Osteoblast (primary cell): Measurements from ENCODE around the gene CDC37L1. TPM values are rescaled to one million over a fixed set of nuclear protein-coding genes. Genes with fewer than 3 reads are reported as not detected.

Experiments used
- DNase-seq: peaks from one replicate; pipeline ENCODE4 v3.0.0; 2011; ENCODE audit warnings: low spot score, mixed read lengths; ENCODE audit not compliant: insufficient read length; ENCODE audit errors: missing footprints
- H2AFZ ChIP-seq: 2 replicates; pipeline ENCODE4 v1.6.0; 2011; ENCODE audit warnings: mild to moderate bottlenecking, low read length
- H3K27ac ChIP-seq: 2 replicates; pipeline ENCODE4 v1.5.1; 2011; ENCODE audit warnings: mild to moderate bottlenecking, low read depth, low read length, moderate library complexity
- H3K27me3 ChIP-seq: 2 replicates; pipeline ENCODE4 v1.6.0; 2012; ENCODE audit warnings: mild to moderate bottlenecking, control low read depth, inconsistent platforms, low read length, moderate library complexity; ENCODE audit not compliant: insufficient read depth
- H3K36me3 ChIP-seq: 2 replicates; pipeline ENCODE4 v1.5.1; 2011; ENCODE audit warnings: mild to moderate bottlenecking, low read length, control low read depth, moderate library complexity; ENCODE audit not compliant: insufficient read depth
- H3K4me1 ChIP-seq: 2 replicates; pipeline ENCODE4 v1.5.1; 2011; ENCODE audit warnings: mild to moderate bottlenecking, low read length, control low read depth, moderate library complexity; ENCODE audit not compliant: insufficient read depth
- H3K4me2 ChIP-seq: 2 replicates; pipeline ENCODE4 v1.6.0; 2011; ENCODE audit warnings: mild to moderate bottlenecking, low read length; ENCODE audit not compliant: insufficient read depth
- H3K4me3 ChIP-seq: fragments of 200-600 bp; sonication (generic); 3 replicates; pipeline ENCODE4 v1.5.1; 2012; ENCODE audit warnings: mild to moderate bottlenecking, low read length, inconsistent platforms; ENCODE audit not compliant: insufficient read depth
- H3K79me2 ChIP-seq: 2 replicates; pipeline ENCODE4 v1.6.0; 2012; ENCODE audit warnings: mild to moderate bottlenecking, low read length, control low read depth, inconsistent platforms; ENCODE audit not compliant: insufficient read depth
- H3K9me3 ChIP-seq: 2 replicates; pipeline ENCODE4 v1.5.1; 2011; ENCODE audit warnings: low read depth, low read length, control low read depth
- H4K20me1 ChIP-seq: 2 replicates; pipeline ENCODE4 v1.6.0; 2012; ENCODE audit warnings: mild to moderate bottlenecking, low read length, control low read depth; ENCODE audit not compliant: insufficient read depth
- CTCF ChIP-seq: IDR thresholded peaks from 2 replicates; pipeline ENCODE4 v1.5.1; 2011; ENCODE audit warnings: mild to moderate bottlenecking, low read depth, low read length, moderate library complexity; ENCODE audit errors: extremely low read depth
- total RNA-seq: library from RNA; depleted of rRNA; stranded (reverse); fragments of >200 nt; gene quantifications from 2 replicates; pipeline ENCODE4 v1.2.3, GENCODE V29; 2012

Gene CDC37L1
- total RNA-seq, 1 donor: 29.3 TPM

GRCh38 chr9:4668604-4669003 lies 10.8 kb upstream of the CDC37L1 start:
- Histone ChIP-seq H2AFZ (no peak overlapping the region), H3K4me2 (no peak overlapping the region), H3K27ac (no peak overlapping the region), H3K4me3 (no peak overlapping the region), H3K27me3 (no peaks in the 10 kb centered on the region), H3K36me3 (no peaks in the 10 kb centered on the region), H3K9me3 (no peaks in the 10 kb centered on the region), H3K79me2 (no peaks in the 10 kb centered on the region), H4K20me1 (no peaks in the 10 kb centered on the region), H3K4me1 (peaks cover 19% of the 10 kb centered on the region)
- no peak for DNase-seq
- TF ChIP-seq CTCF: no peak

- DNase-seq: no peak
- Histone ChIP-seq H3K9me3 (no peaks in the 10 kb centered on the region), H3K79me2 (no peaks in the 10 kb centered on the region), H3K27me3 (no peaks in the 10 kb centered on the region), H3K4me3 (no peak overlapping the region), H3K4me1 (peaks cover 17% of the 10 kb centered on the region), H2AFZ (no peak overlapping the region), H4K20me1 (no peaks in the 10 kb centered on the region), H3K4me2 (no peak overlapping the region), H3K27ac (no peak overlapping the region), H3K36me3 (no peaks in the 10 kb centered on the region)
- TF ChIP-seq CTCF: no peak
These were observed 9.5 kb upstream of the CDC37L1 start for GRCh38 chr9:4669890-4670289.

- Histone ChIP-seq H3K36me3 (no peaks in the 10 kb centered on the region), H3K79me2 (no peaks in the 10 kb centered on the region), H3K27me3 (no peaks in the 10 kb centered on the region), H3K27ac (no peak overlapping the region), H4K20me1 (no peaks in the 10 kb centered on the region), H2AFZ (no peak overlapping the region), H3K4me1 (peaks cover 15% of the 10 kb centered on the region), H3K9me3 (no peaks in the 10 kb centered on the region), H3K4me3 (no peak overlapping the region), H3K4me2 (no peak overlapping the region)
- no peak for DNase-seq
- TF ChIP-seq CTCF: no peak
These were observed 8.8 kb upstream of the CDC37L1 start for GRCh38 chr9:4670591-4670990.

GRCh38 chr9:4671737-4672136 lies 7.6 kb upstream of the CDC37L1 start:
- H3K4me2 ChIP-seq: no peak overlapping the region
- H3K27me3 ChIP-seq: no peaks in the 10 kb centered on the region
- no peak for DNase-seq
- H3K36me3 ChIP-seq: no peaks in the 10 kb centered on the region
- no peak overlapping the region for H2AFZ ChIP-seq
- no peak for TF ChIP-seq CTCF
- H4K20me1 ChIP-seq: no peaks in the 10 kb centered on the region
- no peak overlapping the region for H3K4me3 ChIP-seq
- no peaks in the 10 kb centered on the region for H3K79me2 ChIP-seq
- no peak overlapping the region for H3K27ac ChIP-seq
- H3K9me3 ChIP-seq: no peaks in the 10 kb centered on the region
- H3K4me1 ChIP-seq: peaks cover 7% of the 10 kb centered on the region
